Gastroesophageal sphincter (tissue), 4 donors: ENCODE results near the gene MAT2A. TPM values are rescaled to one million over a fixed set of nuclear protein-coding genes. Genes with fewer than 3 reads are reported as not detected.

ENCODE experiments used
- ATAC-seq: fragments of 150-250 bp; one replicate; pipeline ENCODE4 v1.9.1; 2016; ENCODE audit warnings: mild to moderate bottlenecking, moderate library complexity
- H3K27ac ChIP-seq, 4 donors: fragments of 200-600 bp; sonication (generic) in 3 of 4; 1 replicate in 3 of 4; 2 replicates in 1 of 4; pipeline ENCODE4 v1.5.1; 2016 to 2019
- H3K27me3 ChIP-seq: fragments of 200-600 bp; sonication (generic); one replicate; pipeline ENCODE4 v1.5.1; 2019
- H3K36me3 ChIP-seq, 2 donors: fragments of 200-600 bp; sonication (generic); one replicate each; pipeline ENCODE4 v1.5.1; 2019; ENCODE audit warnings: control low read depth in 1 of 2
- H3K4me1 ChIP-seq, 3 donors: fragments of 200-600 bp; sonication (generic); 1 replicate in 2 of 3; 2 replicates in 1 of 3; pipeline ENCODE4 v1.5.1; 2016 to 2019; ENCODE audit warnings: control low read depth in 2 of 3
- H3K4me3 ChIP-seq, 2 donors: fragments of 200-600 bp; sonication (generic); one replicate each; pipeline ENCODE4 v1.5.1; 2019; ENCODE audit warnings: mild to moderate bottlenecking in 1 of 2, moderate library complexity in 1 of 2
- H3K9me3 ChIP-seq, 3 donors: fragments of 200-600 bp; sonication (generic); one replicate each; pipeline ENCODE4 v1.5.1; 2017 to 2019; ENCODE audit warnings: control low read depth in 2 of 3
- EP300 ChIP-seq: sonication (generic); formaldehyde crosslinking; IDR thresholded peaks from one replicate; pipeline ENCODE4 v1.6.1; 2017; ENCODE audit warnings: antibody characterized with exemption, mild to moderate bottlenecking
- POLR2A ChIP-seq, 2 donors: fragments of 450-650 bp; IDR thresholded peaks; one replicate each; pipeline ENCODE4 v1.6.1; 2017; ENCODE audit warnings: antibody characterized with exemption in 2 of 2, mild to moderate bottlenecking in 2 of 2, moderate library complexity in 1 of 2
- POLR2AphosphoS5 ChIP-seq: sonication (generic); formaldehyde crosslinking; IDR thresholded peaks from one replicate; pipeline ENCODE4 v1.6.1; 2017; ENCODE audit warnings: antibody characterized with exemption
- WGBS, 2 donors: methylation state at CpG; one replicate each; pipeline ENCODE4 v1.1.5; 2018; ENCODE audit warnings: low coverage in 1 of 2; 5-methylcytosine and 5-hydroxymethylcytosine counted together
- total RNA-seq, 4 donors: library from RNA; depleted of rRNA; stranded (reverse); fragments of >200 nt; gene quantifications; one replicate each; pipeline ENCODE4 v1.1.0, GENCODE V29; 2016
- TF ChIP-seq, protein P1 (sequence below), 4 experiments: fragments of 200-600 bp in 2 of 4; fragments of 450-650 bp in 2 of 4; sonication (generic) in 1 of 4; IDR thresholded peaks; one replicate each; pipeline ENCODE4 v1.5.1; 2017 to 2019; ENCODE audit warnings: antibody characterized with exemption in 4 of 4, mild to moderate bottlenecking in 2 of 4, moderate library complexity in 2 of 4

MAT2A gene
- total RNA-seq, 4 donors from 2014 or later = 68.5 to 295 (median 130) TPM

- WGBS, 2 donors = 1 to 3% methylated on average over 11 to 27 of the region's 35 CpGs
- no peaks in the 10 kb centered on the region for H3K9me3 ChIP-seq
- peak overlapping the region; percentile 96 to 98 (median 97) for H3K27ac ChIP-seq
- peaks cover 6 to 21% of the 10 kb centered on the region in 2 donors for H3K36me3 ChIP-seq
- no peaks in the 10 kb centered on the region for H3K27me3 ChIP-seq
- TF ChIP-seq, protein P1, sequence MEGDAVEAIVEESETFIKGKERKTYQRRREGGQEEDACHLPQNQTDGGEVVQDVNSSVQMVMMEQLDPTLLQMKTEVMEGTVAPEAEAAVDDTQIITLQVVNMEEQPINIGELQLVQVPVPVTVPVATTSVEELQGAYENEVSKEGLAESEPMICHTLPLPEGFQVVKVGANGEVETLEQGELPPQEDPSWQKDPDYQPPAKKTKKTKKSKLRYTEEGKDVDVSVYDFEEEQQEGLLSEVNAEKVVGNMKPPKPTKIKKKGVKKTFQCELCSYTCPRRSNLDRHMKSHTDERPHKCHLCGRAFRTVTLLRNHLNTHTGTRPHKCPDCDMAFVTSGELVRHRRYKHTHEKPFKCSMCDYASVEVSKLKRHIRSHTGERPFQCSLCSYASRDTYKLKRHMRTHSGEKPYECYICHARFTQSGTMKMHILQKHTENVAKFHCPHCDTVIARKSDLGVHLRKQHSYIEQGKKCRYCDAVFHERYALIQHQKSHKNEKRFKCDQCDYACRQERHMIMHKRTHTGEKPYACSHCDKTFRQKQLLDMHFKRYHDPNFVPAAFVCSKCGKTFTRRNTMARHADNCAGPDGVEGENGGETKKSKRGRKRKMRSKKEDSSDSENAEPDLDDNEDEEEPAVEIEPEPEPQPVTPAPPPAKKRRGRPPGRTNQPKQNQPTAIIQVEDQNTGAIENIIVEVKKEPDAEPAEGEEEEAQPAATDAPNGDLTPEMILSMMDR (IDR thresholded peaks at IDR 0.05) = peak in 2 of 4 experiments; percentile 19 to 27
- TF ChIP-seq POLR2AphosphoS5 (peak; percentile 36), EP300 (no peak)
- peaks cover 8 to 43% (median 23%) of the 10 kb centered on the region in 3 donors for H3K4me1 ChIP-seq
- peak overlapping the region; percentile 79 to 82 for H3K4me3 ChIP-seq
- ATAC-seq = peak; percentile 0
Observed at GRCh38 chr2:85537600-85538506, 1.1 kb upstream of the MAT2A start.

DNA sequence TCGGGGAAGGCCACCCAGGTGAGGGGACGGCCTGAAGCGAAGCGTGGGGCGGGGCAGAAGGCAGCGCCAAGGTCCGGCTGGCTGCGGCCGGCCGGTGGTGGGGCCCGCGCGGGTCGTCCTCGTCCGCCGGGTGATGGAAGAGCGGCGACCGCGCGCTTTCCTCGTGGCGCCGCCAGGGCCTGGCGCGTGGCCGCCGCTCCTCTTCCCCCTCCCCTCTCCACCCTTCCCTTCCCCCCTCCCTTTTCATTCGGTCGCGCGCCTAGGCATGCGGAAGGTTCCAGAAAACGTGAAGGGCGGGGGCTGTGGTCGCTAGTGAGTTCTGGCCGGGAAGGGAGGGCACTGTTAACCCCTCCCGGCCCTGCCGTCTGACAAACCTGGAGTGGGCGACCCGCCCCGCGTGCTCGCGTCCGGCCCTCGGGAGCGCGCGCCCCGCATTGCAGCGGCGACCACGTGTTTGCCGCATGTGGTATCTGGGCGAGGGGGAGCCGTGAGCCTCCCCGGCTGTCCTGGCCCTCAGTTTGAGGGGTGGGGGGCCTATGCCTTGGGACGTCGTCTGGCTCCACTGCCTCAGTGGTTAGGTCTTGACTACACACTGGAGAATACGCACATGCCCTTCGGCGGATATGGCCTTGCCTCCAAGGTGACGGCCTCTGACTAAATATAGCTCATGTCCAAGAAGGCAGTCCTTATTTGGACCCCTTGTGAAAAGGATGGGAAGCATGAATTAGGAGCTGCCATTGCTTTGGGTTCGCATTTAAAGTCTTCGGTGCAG, 579 bp downstream of the MAT2A start:
- 0% methylated on average over 2 to 15 of the region's 67 CpGs for WGBS, 2 donors
- peak; percentile 63 for ATAC-seq
- Histone ChIP-seq H3K27me3 (no peaks in the 10 kb centered on the region), H3K4me1 (peaks cover 8 to 60% (median 27%) of the 10 kb centered on the region in 3 donors), H3K4me3 (peak overlapping the region; percentile 79 to 82), H3K36me3 (peaks cover 9 to 38% of the 10 kb centered on the region in 2 donors), H3K9me3 (no peaks in the 10 kb centered on the region), H3K27ac (peak overlapping the region; percentile 96 to 98 (median 97))
- peak; percentile 29 to 43 for TF ChIP-seq POLR2A (IDR thresholded peaks at IDR 0.05)
- no peak for TF ChIP-seq EP300
- peak; percentile 92 for TF ChIP-seq POLR2AphosphoS5
- TF ChIP-seq, protein P1 (IDR thresholded peaks at IDR 0.05) = no peak

- Histone ChIP-seq H3K4me3 (peak overlapping the region; percentile 79 to 82), H3K9me3 (no peaks in the 10 kb centered on the region), H3K27me3 (no peaks in the 10 kb centered on the region), H3K4me1 (peaks cover 8 to 67% (median 29%) of the 10 kb centered on the region in 3 donors), H3K36me3 (peaks cover 9 to 44% of the 10 kb centered on the region in 2 donors), H3K27ac (peak overlapping the region; percentile 96 to 98 (median 97))
- TF ChIP-seq, protein P1 (IDR thresholded peaks at IDR 0.05) = no peak
- TF ChIP-seq EP300 (no peak), POLR2A (IDR thresholded peaks at IDR 0.05) (peak in 1 of 2 donors; percentile 0), POLR2AphosphoS5 (no peak)
- no peak for ATAC-seq
- 5 to 8% methylated on average over 8 to 11 of the region's 11 CpGs for WGBS, 2 donors
Observed at GRCh38 chr2:85540133-85540648, 1.2 kb downstream of the MAT2A start.

- ATAC-seq = no peak
- H3K4me1 ChIP-seq = peaks cover 8 to 66% (median 29%) of the 10 kb centered on the region in 3 donors
- H3K4me3 ChIP-seq = peak overlapping the region; percentile 79 to 82
- WGBS, 2 donors = 27 to 28% methylated on average over 4 of the region's 4 CpGs
- TF ChIP-seq, protein P1 (IDR thresholded peaks at IDR 0.05) = no peak
- no peak for TF ChIP-seq EP300
- TF ChIP-seq POLR2A (IDR thresholded peaks at IDR 0.05) = no peak
- TF ChIP-seq POLR2AphosphoS5 = no peak
- H3K9me3 ChIP-seq = no peaks in the 10 kb centered on the region
- H3K27me3 ChIP-seq = no peaks in the 10 kb centered on the region
- H3K36me3 ChIP-seq = peaks cover 9 to 55% of the 10 kb centered on the region in 2 donors
- H3K27ac ChIP-seq = peak overlapping the region; percentile 21 to 98 (median 97)
Observed at GRCh38 chr2:85541262-85541661, 2.3 kb downstream of the MAT2A start.
